ENCODE results near the gene RTN4.

Gene RTN4

GRCh38 chr2:55031505-55031904 is 18.7 kb downstream of the RTN4 start:
- DNase-seq = no peak

DNA sequence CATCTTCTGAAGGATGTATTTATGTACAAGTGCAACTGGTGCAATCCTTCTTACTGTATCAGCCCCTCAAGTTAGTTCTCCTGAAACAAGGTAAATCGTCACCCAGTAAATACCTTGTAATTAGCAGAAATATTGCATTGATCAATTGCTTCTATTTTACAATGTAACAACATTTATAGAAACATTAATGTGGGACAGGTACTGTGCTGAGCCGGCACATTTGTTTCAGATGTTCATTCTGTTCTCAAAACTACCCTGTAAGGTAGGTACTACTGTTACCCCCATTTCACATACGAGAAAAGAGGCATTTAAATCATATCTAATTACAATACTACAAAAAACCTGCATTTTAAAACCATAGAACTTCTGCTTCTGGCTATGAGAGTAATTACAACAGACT is 19.5 kb downstream of the RTN4 start:
- DNase-seq = no peak

DNA sequence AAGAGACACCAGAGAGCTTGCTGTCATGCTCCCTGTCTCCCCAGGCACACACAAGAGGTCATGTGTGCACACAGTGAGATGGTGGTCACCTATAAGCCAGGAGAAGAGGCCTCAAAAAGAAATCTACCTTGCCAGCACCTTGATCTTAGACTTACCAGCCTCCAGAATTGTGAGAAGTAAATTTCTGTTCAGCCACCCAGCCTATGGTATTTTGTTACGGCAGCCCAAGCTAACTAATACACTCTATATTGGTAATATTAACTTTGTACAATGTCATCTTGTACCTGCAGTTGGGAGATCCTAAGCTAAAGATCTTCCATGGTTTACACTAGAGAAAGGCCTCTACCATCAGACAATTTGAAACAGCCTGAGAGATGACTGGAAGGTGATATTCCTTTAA is 21.2 kb downstream of the RTN4 start:
- no peak for DNase-seq

GRCh38 chr2:55027226-55027625 is 23.0 kb downstream of the RTN4 start:
- no peak for DNase-seq

- peak; percentile 38 for DNase-seq
Observed at GRCh38 chr2:55026202-55026601, 24.0 kb downstream of the RTN4 start.

DNA sequence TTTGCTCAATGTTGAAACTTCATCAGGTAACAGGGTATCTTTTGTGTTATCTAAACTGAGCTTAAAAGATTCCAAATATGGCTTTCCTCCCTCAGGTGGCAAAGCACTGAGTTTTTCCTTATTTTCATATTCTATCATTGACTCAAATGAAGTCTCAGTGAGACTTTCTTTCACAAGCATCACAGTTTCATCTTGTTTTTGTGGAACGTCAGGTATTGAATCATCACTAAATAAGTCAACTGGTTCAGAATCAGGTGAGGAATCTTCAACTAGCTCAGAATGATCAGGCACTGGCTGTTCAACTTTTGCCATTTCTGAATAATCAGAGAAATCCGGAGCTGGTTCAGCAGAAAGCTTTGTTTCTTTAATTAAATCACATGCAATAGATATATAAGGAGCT is 24.6 kb downstream of the RTN4 start:
- DNase-seq = no peak

GRCh38 chr2:55025082-55025481 is 25.2 kb downstream of the RTN4 start:
- no peak for DNase-seq

DNA sequence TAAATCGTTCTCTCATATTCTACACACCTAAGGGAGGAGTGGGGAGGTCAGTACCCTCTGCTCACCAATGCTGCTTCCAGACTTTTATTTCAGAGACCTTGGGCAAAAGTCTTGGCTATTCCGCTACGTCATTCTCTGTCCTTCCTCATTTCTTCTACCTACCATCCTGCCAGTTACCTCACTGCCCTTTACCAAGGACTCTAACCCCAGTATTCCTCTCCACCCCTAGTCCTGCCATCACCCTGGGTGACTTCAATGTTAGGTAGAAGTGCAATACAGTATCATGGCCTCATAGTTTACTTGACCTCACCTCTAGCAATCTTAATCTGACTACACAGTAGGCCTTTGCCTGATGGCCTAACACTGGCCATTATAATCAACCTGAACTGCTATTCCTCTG is 27.8 kb downstream of the RTN4 start:
- DNase-seq = no peak

DNA sequence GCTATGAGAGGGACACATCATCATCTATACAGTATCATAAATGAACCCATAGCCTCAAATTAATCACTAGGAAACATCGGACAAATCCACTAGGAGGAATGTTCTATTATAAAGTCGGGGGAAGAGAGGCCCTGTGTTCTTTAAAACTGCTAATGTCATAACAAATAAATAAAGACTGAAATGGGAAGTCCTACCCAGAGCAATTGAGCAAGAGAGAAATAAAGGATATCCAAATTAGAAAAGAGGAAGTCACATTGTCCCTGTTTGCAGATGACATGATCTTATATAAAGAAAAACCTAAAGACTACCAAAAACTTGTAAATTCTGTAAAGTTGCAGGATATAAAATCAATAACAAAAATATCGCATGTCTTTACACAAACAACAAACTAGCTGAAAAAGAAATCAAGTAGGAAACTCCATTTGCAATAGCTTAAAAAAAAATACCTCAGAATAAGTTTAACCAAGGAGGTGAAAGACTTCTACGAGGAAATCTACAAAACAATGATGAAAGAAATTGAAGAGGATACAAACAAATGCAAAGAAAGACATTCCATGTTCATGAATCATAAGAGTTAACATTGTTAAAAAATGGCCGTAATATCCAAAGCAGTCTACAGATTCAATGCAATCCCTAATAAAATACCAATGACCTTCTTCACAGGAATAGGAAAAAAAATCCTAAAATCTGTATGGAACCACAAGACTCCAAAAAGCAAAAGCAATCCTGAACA is 30.6 kb downstream of the RTN4 start:
- DNase-seq = peak; percentile 24

DNA sequence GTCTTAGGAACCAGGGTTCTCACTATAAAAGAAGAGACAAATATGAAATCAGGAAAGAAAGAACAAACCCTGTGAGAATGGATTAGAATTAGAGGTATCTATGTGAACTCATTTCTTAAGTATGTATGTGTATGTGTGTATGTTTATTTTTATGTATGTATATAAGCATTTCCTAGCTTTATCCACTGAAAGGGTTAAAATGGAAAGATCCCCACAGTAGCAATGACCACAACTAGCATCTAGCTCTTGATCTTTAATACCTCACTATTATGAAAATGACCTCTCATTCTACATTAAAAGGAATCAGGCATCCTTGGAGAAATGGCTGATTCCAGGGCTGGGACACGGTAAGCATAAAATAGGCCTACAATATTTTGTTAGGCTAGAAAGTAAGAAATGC is 31.6 kb downstream of the RTN4 start:
- DNase-seq = no peak

DNA sequence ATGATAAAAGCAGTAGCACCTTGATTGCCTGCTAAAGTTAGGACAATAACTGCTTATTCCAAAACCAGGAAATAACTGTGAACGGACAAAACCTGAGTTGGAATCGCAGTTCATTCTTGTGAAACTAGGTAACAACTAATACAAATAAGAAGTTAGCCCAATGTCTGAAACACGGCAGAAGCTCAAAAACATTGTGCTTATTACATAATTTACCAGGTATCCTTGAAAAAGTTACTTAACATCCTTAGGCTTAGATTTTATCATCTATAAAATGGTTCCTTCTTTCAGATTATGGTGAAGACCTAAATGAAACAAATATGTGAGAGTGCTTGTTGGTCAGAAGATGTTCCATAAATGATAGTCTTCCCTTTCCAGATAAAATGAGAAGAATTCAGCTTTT is 32.4 kb downstream of the RTN4 start:
- no peak for DNase-seq

DNA sequence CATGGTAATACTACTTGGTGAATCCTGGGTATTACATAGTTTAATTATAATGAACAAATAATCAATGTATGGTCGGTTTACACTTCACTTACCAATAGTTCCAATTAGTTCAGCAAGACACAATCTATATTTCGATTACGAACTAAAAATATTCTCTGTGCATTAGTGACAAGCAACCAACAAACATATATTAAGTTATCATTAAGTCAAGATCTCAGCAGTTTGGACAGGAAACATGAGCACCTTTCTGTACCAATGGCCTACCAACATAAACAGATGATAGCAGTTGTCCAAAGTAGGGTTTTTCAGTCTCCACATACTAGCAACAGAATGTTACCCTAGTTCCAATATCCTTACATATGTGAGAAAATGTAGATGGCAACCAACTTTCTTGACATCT is 32.8 kb downstream of the RTN4 start:
- no peak for DNase-seq

DNA sequence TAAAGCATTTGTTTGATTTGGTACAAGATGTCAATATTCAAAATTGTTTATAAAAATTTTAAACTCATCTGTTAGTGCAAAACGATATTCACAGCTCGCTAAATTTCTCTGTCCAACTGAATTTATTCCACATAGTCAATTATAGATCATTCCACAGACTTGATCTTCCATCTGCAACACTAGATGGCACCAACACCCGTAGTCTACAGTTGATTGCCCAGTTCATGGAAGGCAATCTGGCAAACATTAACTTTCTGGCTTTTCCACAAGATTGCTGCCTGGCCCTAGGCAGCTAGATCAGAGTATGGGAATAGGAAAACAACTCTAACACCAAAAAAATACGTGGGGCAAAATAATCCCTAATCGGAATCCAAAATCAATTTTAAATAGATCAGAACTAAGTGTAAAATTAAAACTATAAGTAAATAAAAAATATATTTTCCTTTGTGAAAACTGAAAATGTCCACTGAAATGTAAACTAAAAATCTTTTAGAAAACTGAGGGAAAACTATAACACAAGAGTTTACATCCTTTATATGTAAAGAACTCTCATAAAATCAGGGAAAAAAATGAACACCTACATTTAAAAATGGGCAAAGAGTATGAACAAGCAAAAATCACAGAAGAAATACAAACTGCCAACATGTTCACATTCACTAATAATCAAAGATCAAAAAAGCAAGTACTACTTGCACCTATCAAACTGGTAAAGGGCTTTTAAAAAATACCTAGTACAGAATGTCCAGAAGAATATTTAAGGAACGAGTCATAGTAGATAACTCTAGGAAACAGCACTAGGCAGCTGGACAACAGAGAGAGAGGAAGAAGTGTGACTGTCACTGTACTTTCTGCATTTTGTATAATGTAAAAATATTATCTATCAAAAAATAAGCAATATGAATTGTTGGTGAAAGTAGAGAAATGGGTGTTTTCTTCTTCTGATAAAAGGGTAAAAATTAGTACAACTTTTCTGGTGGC is 35.0 kb downstream of the RTN4 start:
- peak; percentile 76 for DNase-seq

DNA sequence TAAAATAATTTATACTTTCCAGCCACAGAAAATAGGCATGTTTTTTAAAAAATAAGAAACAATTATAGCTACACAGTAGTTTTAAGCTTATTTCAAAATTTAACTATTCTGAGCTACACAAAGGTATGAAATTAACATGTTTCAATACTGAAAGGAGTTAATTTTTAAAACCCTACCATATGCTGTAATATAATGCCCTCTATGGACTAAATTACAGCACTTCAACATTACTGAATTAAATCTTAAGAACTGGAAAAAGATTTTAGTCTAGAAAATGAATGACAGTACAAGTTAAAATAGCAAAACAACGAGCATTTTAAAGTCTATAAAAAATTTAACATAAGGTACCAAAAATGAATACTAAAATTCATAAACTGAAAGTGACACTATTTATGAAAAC is 36.3 kb downstream of the RTN4 start:
- no peak for DNase-seq

- DNase-seq = no peak
Observed at GRCh38 chr2:55012672-55013484, 37.4 kb downstream of the RTN4 start.

DNA sequence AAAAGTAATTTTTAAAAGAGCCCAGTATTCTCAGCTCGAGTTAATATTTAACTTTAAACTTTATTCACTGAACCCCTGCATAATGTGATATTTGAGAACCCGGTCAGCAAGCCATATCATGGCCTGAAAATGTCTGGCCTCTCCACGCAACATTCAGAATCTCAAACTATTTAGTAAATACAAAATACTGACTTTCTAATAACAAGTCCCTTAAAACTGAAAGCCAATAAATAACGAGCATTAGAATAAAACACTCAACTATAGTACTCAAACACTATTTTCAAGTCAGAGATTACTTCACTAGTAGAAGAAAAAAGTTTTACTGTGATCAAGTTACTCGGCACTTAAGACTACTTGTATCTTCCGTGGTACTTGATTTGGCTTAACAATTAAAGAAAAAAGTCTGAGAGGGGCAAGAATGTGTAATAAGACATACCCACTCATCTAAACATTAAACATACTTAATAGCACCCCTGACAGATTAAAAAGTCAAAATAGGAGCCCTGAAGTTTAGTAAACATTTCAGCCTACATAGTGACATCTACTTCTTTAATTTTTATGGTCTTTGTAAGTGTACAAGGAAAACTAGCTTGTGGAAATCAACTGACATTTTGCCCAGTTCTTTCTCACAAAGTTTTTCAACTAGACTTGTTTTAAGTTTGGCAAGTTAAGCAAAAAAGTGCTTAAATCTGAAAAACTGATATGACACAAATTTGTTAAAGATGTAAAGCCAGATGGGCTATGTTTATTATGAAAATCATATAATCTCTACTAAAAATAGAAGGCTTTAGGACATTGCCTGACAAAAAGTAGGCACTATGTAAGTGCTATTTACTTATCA is 38.2 kb downstream of the RTN4 start:
- DNase-seq = no peak

- peak; percentile 30 for DNase-seq
Observed at GRCh38 chr2:55010915-55011314, 39.3 kb downstream of the RTN4 start.

DNA sequence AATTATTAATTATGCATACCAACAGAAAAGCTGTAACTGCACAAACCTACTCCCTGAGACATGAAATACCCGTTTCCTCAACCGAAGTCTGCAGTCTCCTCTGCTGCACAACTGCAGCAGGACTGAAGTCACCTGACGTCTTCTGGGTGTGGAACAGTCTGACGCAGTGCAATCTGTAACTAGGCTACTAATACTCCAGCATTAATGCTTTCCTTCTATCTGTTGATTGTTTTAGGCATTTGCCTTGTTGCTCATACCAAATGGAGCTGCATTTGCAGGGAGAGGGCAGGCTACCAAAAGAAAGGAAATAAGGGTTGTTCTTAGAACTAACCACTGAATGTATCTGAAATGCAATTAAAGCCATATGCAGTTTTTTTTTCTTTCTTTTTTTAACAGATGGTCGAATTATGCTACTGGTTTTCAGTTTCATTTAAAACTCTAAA is 40.1 kb downstream of the RTN4 start:
- DNase-seq = peak; percentile 63

- no peak for DNase-seq
Observed at GRCh38 chr2:55009277-55010060, 40.8 kb downstream of the RTN4 start.

- DNase-seq = no peak
Observed at GRCh38 chr2:55006306-55006705, 43.9 kb downstream of the RTN4 start.

Data from fibroblast of skin of right quadriceps (primary cell).